IMR-90 (cell line): ENCODE measurements around the gene SKAP1. TPM values are rescaled to one million over a fixed set of nuclear protein-coding genes. Genes with fewer than 3 reads are reported as not detected.
"Not testable (repeated sequence)": the region's sequence is repeated elsewhere in the genome, so short reads cannot be mapped to it uniquely, and the experiment has no call there.

Experiments
- ATAC-seq: fragments of 200-7000 bp; cut with Tn5 transposase; 2 replicates; pipeline ENCODE4 v1.9.1; 2020; ENCODE audit warnings: low read depth, mild to moderate bottlenecking, moderate library complexity
- BruUV-seq: library from RNA; stranded (reverse); fragments of 400-500 nt; replicated peaks from 2 replicates; lab custom pipeline; 2021; lab: Mats Ljungman, UMichigan
- CTCF ChIA-PET: fragments of 300-600 bp; formaldehyde crosslinking; extraction: SDS; loops from one replicate; lab custom pipeline; 2021; ENCODE audit warnings: antibody characterized with exemption; lab: Yijun Ruan, JAX
- POLR2A ChIA-PET: fragments of 300-600 bp; sonication (Branson Sonifier 250); formaldehyde crosslinking; loops from one replicate; lab custom pipeline; 2022; ENCODE audit warnings: antibody characterized with exemption; ENCODE audit not compliant: unreplicated experiment; lab: Charles Lee
- DNase-seq: peaks from one replicate; pipeline ENCODE4 v3.0.0; 2013
- H2AFZ ChIP-seq: replicated peaks from 2 replicates; pipeline ENCODE3; 2013; ENCODE audit warnings: low read length, mild to moderate bottlenecking; ENCODE audit not compliant: poor library complexity
- H2AK5ac ChIP-seq: 2 replicates; pipeline ENCODE4 v1.6.1; 2013; ENCODE audit warnings: low read depth, low read length, inconsistent platforms
- H2AK9ac ChIP-seq: replicated peaks from 2 replicates; pipeline ENCODE3; 2013; ENCODE audit warnings: mild to moderate bottlenecking, low read depth, low read length, moderate library complexity; ENCODE audit not compliant: poor library complexity
- H2BK120ac ChIP-seq: 2 replicates; pipeline ENCODE4 v1.6.1; 2013; ENCODE audit warnings: low read depth, low read length, inconsistent platforms
- H2BK15ac ChIP-seq: 3 replicates; pipeline ENCODE4 v1.6.1; 2013; ENCODE audit warnings: low read depth, low read length, inconsistent platforms
- H2BK20ac ChIP-seq: 2 replicates; pipeline ENCODE4 v1.6.1; 2013; ENCODE audit warnings: low read depth, mild to moderate bottlenecking, inconsistent platforms, low read length, moderate library complexity
- H2BK5ac ChIP-seq: 2 replicates; pipeline ENCODE4 v1.6.1; 2013; ENCODE audit warnings: mild to moderate bottlenecking, low read depth, low read length, inconsistent platforms; ENCODE audit not compliant: poor library complexity, severe bottlenecking
- H3K14ac ChIP-seq: replicated peaks from 2 replicates; pipeline ENCODE4 v1.6.1; 2013; ENCODE audit warnings: low read depth, low read length, inconsistent platforms
- H3K18ac ChIP-seq: 2 replicates; pipeline ENCODE4 v1.6.1; 2013; ENCODE audit warnings: low read depth, low read length, control low read depth
- H3K23ac ChIP-seq: 2 replicates; pipeline ENCODE4 v1.6.1; 2013; ENCODE audit warnings: low read depth, low read length, inconsistent platforms
- H3K27ac ChIP-seq: 2 replicates; pipeline ENCODE4 v1.5.1; 2013; ENCODE audit warnings: mild to moderate bottlenecking, control low read depth, low read length; ENCODE audit not compliant: insufficient read depth
- H3K27me3 ChIP-seq: 2 replicates; pipeline ENCODE4 v1.6.1; 2013; ENCODE audit warnings: low read length; ENCODE audit not compliant: control insufficient read depth, insufficient read depth
- H3K36me3 ChIP-seq: 2 replicates; pipeline ENCODE4 v1.6.1; 2013; ENCODE audit warnings: low read length, mixed read lengths; ENCODE audit not compliant: control insufficient read depth, insufficient read depth
- H3K4ac ChIP-seq: 2 replicates; pipeline ENCODE4 v1.6.1; 2013; ENCODE audit warnings: low read depth, low read length, inconsistent platforms
- H3K4me1 ChIP-seq: 2 replicates; pipeline ENCODE4 v1.6.1; 2013; ENCODE audit warnings: low read length, mixed read lengths; ENCODE audit not compliant: control insufficient read depth, insufficient read depth
- H3K4me2 ChIP-seq: 2 replicates; pipeline ENCODE4 v1.6.1; 2013; ENCODE audit warnings: low read depth, mild to moderate bottlenecking, control low read depth, low read length, moderate library complexity
- H3K4me3 ChIP-seq: 2 replicates; pipeline ENCODE4 v1.5.1; 2013; ENCODE audit warnings: low read depth, mild to moderate bottlenecking, control low read depth, low read length, moderate library complexity; ENCODE audit not compliant: insufficient read depth
- H3K56ac ChIP-seq: 2 replicates; pipeline ENCODE4 v1.6.1; 2013; ENCODE audit warnings: low read length, inconsistent platforms; ENCODE audit not compliant: insufficient read depth; ENCODE audit errors: extremely low read depth
- H3K79me1 ChIP-seq, 2 experiments: 2 replicates each; pipeline ENCODE4 v1.6.1; 2013; ENCODE audit warnings: low read length in 2 of 2, inconsistent platforms in 1 of 2, low read depth in 1 of 2
- H3K9ac ChIP-seq: 2 replicates; pipeline ENCODE4 v1.6.1; 2013; ENCODE audit warnings: low read depth, low read length, control low read depth
- H3K9me1 ChIP-seq: 2 replicates; pipeline ENCODE4 v1.6.1; 2013; ENCODE audit warnings: low read length, inconsistent platforms; ENCODE audit not compliant: insufficient read depth
- H3K9me3 ChIP-seq: 2 replicates; pipeline ENCODE4 v1.6.1; 2013; ENCODE audit warnings: low read length; ENCODE audit not compliant: control insufficient read depth, insufficient read depth
- H4K20me1 ChIP-seq: 2 replicates; pipeline ENCODE4 v1.6.1; 2013; ENCODE audit warnings: low read length, inconsistent platforms; ENCODE audit not compliant: insufficient read depth
- H4K5ac ChIP-seq: 2 replicates; pipeline ENCODE4 v1.6.1; 2013; ENCODE audit warnings: mild to moderate bottlenecking, low read depth, low read length, control low read depth
- H4K8ac ChIP-seq, 2 experiments: 2 replicates each; pipeline ENCODE4 v1.6.1; 2013; ENCODE audit warnings: low read depth in 2 of 2, low read length in 2 of 2, control low read depth in 1 of 2, inconsistent platforms in 1 of 2
- H4K91ac ChIP-seq: 2 replicates; pipeline ENCODE4 v1.6.1; 2013; ENCODE audit warnings: low read depth, low read length, inconsistent platforms; ENCODE audit not compliant: insufficient read depth
- CHD1 ChIP-seq: IDR thresholded peaks from 2 replicates; pipeline ENCODE4 v1.6.1; 2012; ENCODE audit warnings: low read depth, low read length, improper control_type of control experiment
- FOS ChIP-seq: fragments of 150-350 bp; IDR thresholded peaks from 2 replicates; pipeline ENCODE4 v1.6.1; 2016; ENCODE audit warnings: low read depth, low read length
- MAZ ChIP-seq: IDR thresholded peaks from 2 replicates; pipeline ENCODE4 v1.6.1; 2012; ENCODE audit warnings: low read depth, mild to moderate bottlenecking, low read length, improper control_type of control experiment, moderate library complexity, borderline replicate concordance
- WGBS, 2 experiments: methylation state at CpG; one replicate each; pipeline versions ENCODE4 v1.1.5 to v1.1.7; 2013; ENCODE audit warnings: missing lambda C conversion rate in 2 of 2; ENCODE audit not compliant: insufficient read length in 1 of 2; ENCODE audit errors: extremely low coverage in 2 of 2; 5-methylcytosine and 5-hydroxymethylcytosine counted together
- dilution Hi-C: fragments of 300-500 bp; cut with HindIII; formaldehyde crosslinking; loops from one replicate; pipeline ENCODE4 v1.14.3; 2018; ENCODE audit warnings: low sequenced_read_pairs; ENCODE audit not compliant: unreplicated experiment
- in situ Hi-C: fragments of 300-500 bp; cut with MboI; formaldehyde crosslinking; loops from 3 replicates; pipeline ENCODE4 v1.14.3; 2019; ENCODE audit warnings: low sequenced_read_pairs, inconsistent platforms, mixed read lengths
- intact Hi-C: fragments of 100-400 bp; cut with micrococcal nuclease; formaldehyde crosslinking; loops from 2 replicates; pipeline ENCODE4 v1.10.0; 2022
- polyA plus RNA-seq, 3 experiments: library from polyadenylated mRNA; depleted of rRNA; stranded (reverse); fragments of >200 nt; gene quantifications; 2 replicates each; pipeline ENCODE4 v1.2.3, GENCODE V29; 2012; ENCODE audit warnings: low replicate concordance in 1 of 3
- total RNA-seq: library from RNA; depleted of rRNA; stranded (reverse); fragments of >200 nt; gene quantifications from 2 replicates; pipeline ENCODE4 v1.2.3, GENCODE V29; 2012

The SKAP1 gene
- total and polyA plus RNA-seq, 2 of the 4 experiments (the other 2 are of a cell fraction) = not detected

DNA sequence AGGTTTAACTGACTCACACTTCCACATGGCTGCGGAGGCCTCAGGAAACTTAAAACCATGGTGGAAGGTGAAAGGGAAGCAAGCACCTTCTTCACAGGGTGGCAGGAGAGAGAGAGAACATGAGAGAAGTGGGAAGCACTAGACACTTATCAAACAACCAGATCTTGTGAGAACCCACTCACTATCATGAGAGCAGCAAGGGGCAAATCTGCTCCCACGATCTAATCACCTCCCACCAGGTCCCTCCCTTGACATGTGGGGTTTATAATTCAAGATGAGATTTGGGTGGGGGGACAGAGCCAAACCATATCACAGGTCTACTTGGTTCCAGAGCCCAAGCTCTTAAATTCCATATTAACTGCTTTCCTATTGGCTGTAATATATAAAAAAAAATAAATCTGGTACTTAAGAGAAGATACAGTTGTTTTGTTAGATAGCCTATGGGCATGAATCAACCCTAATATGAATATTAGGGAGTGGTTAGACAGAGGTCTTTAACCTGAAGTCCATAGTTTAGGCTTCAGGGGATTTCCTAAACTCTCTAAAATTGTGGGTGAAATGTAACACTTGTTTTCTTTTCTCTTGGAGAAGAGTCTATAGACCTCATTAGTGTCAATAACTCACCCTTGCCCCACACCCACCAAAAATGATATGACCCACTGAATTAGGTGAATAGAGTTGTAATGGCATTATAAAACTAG lies 56.7 kb downstream of the SKAP1 start:
- in situ Hi-C loops (no loop called here), intact Hi-C loops (no loop called here), dilution Hi-C loops (no loop called here)
- no CpG with 5 or more reads among the region's 2 CpGs for WGBS, 2 experiments
- no peak overlapping the region for H2BK15ac ChIP-seq
- ChIA-PET POLR2A (no interaction called here), CTCF (interaction anchor here (0.6 kb wide), 1 partner anchor 43 kb away, joined by 4 read pairs; no protein-coding TSS in a partner anchor)
- H3K9ac ChIP-seq = no peak overlapping the region
- H2BK5ac ChIP-seq = no peak overlapping the region
- H2AK9ac ChIP-seq = no peak overlapping the region
- no peak overlapping the region for H4K8ac ChIP-seq
- no TSS peak for BruUV-seq
- H3K4ac ChIP-seq = no peak overlapping the region
- no peak overlapping the region for H3K27ac ChIP-seq
- H2AK5ac ChIP-seq = no peak overlapping the region
- DNase-seq (no peak), ATAC-seq (no peak)
- no peaks in the 10 kb centered on the region for H3K36me3 ChIP-seq
- H3K4me1 ChIP-seq = no peaks in the 10 kb centered on the region
- H2BK20ac ChIP-seq = no peak overlapping the region
- H2AFZ ChIP-seq = no peak overlapping the region
- no peak overlapping the region for H2BK120ac ChIP-seq
- H3K27me3 ChIP-seq = peaks cover 42% of the 10 kb centered on the region
- no peaks in the 10 kb centered on the region for H3K9me1 ChIP-seq
- H3K4me3 ChIP-seq = no peak overlapping the region
- H4K5ac ChIP-seq = no peak overlapping the region
- no peak overlapping the region for H3K56ac ChIP-seq
- H3K4me2 ChIP-seq = no peak overlapping the region
- H3K9me3 ChIP-seq = no peaks in the 10 kb centered on the region
- no peak for TF ChIP-seq CHD1
- no peak for TF ChIP-seq FOS
- TF ChIP-seq MAZ = no peak
- no peaks in the 10 kb centered on the region for H3K79me1 ChIP-seq
- H3K23ac ChIP-seq = no peak overlapping the region
- no peak overlapping the region for H3K18ac ChIP-seq
- H4K91ac ChIP-seq = no peak overlapping the region
- no peaks in the 10 kb centered on the region for H4K20me1 ChIP-seq
- no peak overlapping the region for H3K14ac ChIP-seq

DNA sequence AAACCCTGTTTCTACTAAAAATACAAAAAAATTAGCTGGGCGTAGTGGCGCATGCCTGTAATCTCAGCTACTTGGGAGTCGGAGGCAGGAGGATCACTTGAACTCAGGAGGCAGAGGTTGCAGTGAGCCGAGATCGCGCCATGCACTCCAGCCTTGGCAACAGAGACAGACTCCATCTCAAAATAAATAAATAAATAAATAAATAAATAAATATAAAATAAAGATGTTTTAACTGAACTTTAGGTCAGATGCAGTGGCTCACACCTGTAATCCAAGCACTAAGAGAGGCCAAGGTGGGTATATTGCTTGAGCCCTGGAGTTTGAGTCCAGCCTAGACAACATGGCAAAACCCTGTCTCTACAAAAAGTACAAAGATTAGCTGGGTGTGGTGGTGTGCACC lies 61.0 kb downstream of the SKAP1 start:
- H3K18ac ChIP-seq, H4K20me1 ChIP-seq, H3K4me3 ChIP-seq, H2AK5ac ChIP-seq, dilution Hi-C loops, H3K4me2 ChIP-seq, H3K56ac ChIP-seq, H3K4me1 ChIP-seq, H2BK120ac ChIP-seq, intact Hi-C loops, ATAC-seq, H2BK15ac ChIP-seq, H3K36me3 ChIP-seq, H3K27ac ChIP-seq, H2BK20ac ChIP-seq, H3K9me1 ChIP-seq, H3K23ac ChIP-seq, H2BK5ac ChIP-seq, H2AFZ ChIP-seq, H3K79me1 ChIP-seq, BruUV-seq, in situ Hi-C loops, CTCF ChIA-PET, H4K8ac ChIP-seq, H3K9ac ChIP-seq, H3K4ac ChIP-seq, H3K14ac ChIP-seq, H4K91ac ChIP-seq, H4K5ac ChIP-seq, H2AK9ac ChIP-seq, H3K9me3 ChIP-seq, DNase-seq: not testable (repeated sequence)
- H3K27me3 ChIP-seq = peaks cover 40% of the 10 kb centered on the region
- POLR2A ChIA-PET = interaction anchor here (0.5 kb wide), 1 partner anchor 46 kb away, joined by 3 read pairs; no protein-coding TSS in a partner anchor
- no CpG with 5 or more reads among the region's 6 CpGs for WGBS, 2 experiments
